COR-L47 (cell line): ENCODE measurements around the gene ENPP5.
A peak's percentile ranks its signal among the peaks of the same experiment; 100 is the strongest.
"Not testable (repeated sequence)": the region's sequence is repeated elsewhere in the genome, so short reads cannot be mapped to it uniquely, and the experiment has no call there.

Experiments used
- DNase-seq: peaks from one replicate; lab custom pipeline; 2025; lab: John Stamatoyannopoulos, UW

ENPP5 gene

GRCh38 chr6:46175446-46175845 lies 4.7 kb upstream of the ENPP5 start:
- no peak for DNase-seq

GRCh38 chr6:46174904-46175303 lies 4.1 kb upstream of the ENPP5 start:
- DNase-seq, result no peak

GRCh38 chr6:46172176-46172575 lies 1.4 kb upstream of the ENPP5 start:
- no peak for DNase-seq

GRCh38 chr6:46160102-46160501 lies 10.7 kb downstream of the ENPP5 start:
- no peak for DNase-seq

GRCh38 chr6:46159229-46159628 lies 11.6 kb downstream of the ENPP5 start:
- no peak for DNase-seq

- no peak for DNase-seq
Measured at GRCh38 chr6:46156701-46157100, 14.1 kb downstream of the ENPP5 start.

GRCh38 chr6:46149066-46149465 lies 21.7 kb downstream of the ENPP5 start:
- not testable (repeated sequence) for DNase-seq

- no peak for DNase-seq
Measured at GRCh38 chr6:46144270-46144669, 26.5 kb downstream of the ENPP5 start.

GRCh38 chr6:46138281-46138680 lies 32.5 kb downstream of the ENPP5 start:
- peak; percentile 60 for DNase-seq

GRCh38 chr6:46137387-46137786 lies 33.4 kb downstream of the ENPP5 start:
- no peak for DNase-seq

GRCh38 chr6:46136831-46137230 lies 33.9 kb downstream of the ENPP5 start:
- DNase-seq, result no peak

- DNase-seq, result no peak
Measured at GRCh38 chr6:46135176-46135575, 35.6 kb downstream of the ENPP5 start.

- no peak for DNase-seq
Measured at GRCh38 chr6:46134216-46134615, 36.6 kb downstream of the ENPP5 start.

- DNase-seq, result not testable (repeated sequence)
Measured at GRCh38 chr6:46131291-46131690, 39.5 kb downstream of the ENPP5 start.

- no peak for DNase-seq
Measured at GRCh38 chr6:46130666-46131065, 40.1 kb downstream of the ENPP5 start.

- peak; percentile 89 for DNase-seq
Measured at GRCh38 chr6:46129629-46130511, 40.9 kb downstream of the ENPP5 start, which contains the start of gene ENPP4. ENPP4 (plus strand) TSS chr6:46129989; CDS start chr6:46139584, 9,595 bp downstream.

- DNase-seq, result no peak
Measured at GRCh38 chr6:46129291-46129628, 41.5 kb downstream of the ENPP5 start.

- DNase-seq, result no peak
Measured at GRCh38 chr6:46128476-46128875, 42.3 kb downstream of the ENPP5 start.

GRCh38 chr6:46119679-46120078 lies 51.1 kb downstream of the ENPP5 start:
- DNase-seq, result not testable (repeated sequence)

GRCh38 chr6:46118836-46119235 lies 51.9 kb downstream of the ENPP5 start:
- DNase-seq, result no peak

GRCh38 chr6:46118157-46118556 lies 52.6 kb downstream of the ENPP5 start:
- DNase-seq, result no peak

GRCh38 chr6:46116289-46116688 lies 54.5 kb downstream of the ENPP5 start:
- no peak for DNase-seq

- DNase-seq, result no peak
Measured at GRCh38 chr6:46115634-46116033, 55.1 kb downstream of the ENPP5 start.

- DNase-seq, result peak; percentile 78
Measured at GRCh38 chr6:46113370-46113769, 57.4 kb downstream of the ENPP5 start.
